GM23338 (cell line): ENCODE results near the gene IQSEC3.

Experiments
- CREB1 ChIP-seq: fragments of 250-450 bp; sonication (Bioruptor Pico); IDR thresholded peaks from 2 replicates; pipeline ENCODE4 v1.5.0; 2020; ENCODE audit warnings: low read depth, mild to moderate bottlenecking, moderate library complexity
- EZH2 ChIP-seq: fragments of 200-600 bp; sonication (generic); IDR thresholded peaks from one replicate; pipeline ENCODE4 v1.8.0; 2017; ENCODE audit warnings: antibody characterized with exemption, mild to moderate bottlenecking, low read depth; ENCODE audit not compliant: unreplicated experiment
- EZH2phosphoT487 ChIP-seq: fragments of 200-600 bp; sonication (generic); IDR thresholded peaks from one replicate; pipeline ENCODE4 v1.8.1; 2018; ENCODE audit warnings: antibody characterized with exemption; ENCODE audit not compliant: unreplicated experiment
- JUNB ChIP-seq: IDR thresholded peaks from one replicate; pipeline ENCODE4 v1.6.1; 2016; ENCODE audit warnings: antibody characterized with exemption; ENCODE audit not compliant: unreplicated experiment
- NANOG ChIP-seq: IDR thresholded peaks from 2 replicates; pipeline ENCODE4 v1.6.1; 2016; ENCODE audit warnings: antibody characterized with exemption, borderline replicate concordance
- POLR2AphosphoS5 ChIP-seq: IDR thresholded peaks from 2 replicates; pipeline ENCODE4 v1.6.1; 2016; ENCODE audit warnings: antibody characterized with exemption, low read depth
- REST ChIP-seq: IDR thresholded peaks from one replicate; pipeline ENCODE4 v1.6.1; 2018; ENCODE audit warnings: antibody characterized with exemption; ENCODE audit not compliant: unreplicated experiment
- STAT1 ChIP-seq: IDR thresholded peaks from one replicate; pipeline ENCODE4 v1.6.1; 2016; ENCODE audit warnings: antibody characterized with exemption; ENCODE audit not compliant: unreplicated experiment
- ZNF114 ChIP-seq: fragments of 250-450 bp; sonication (Bioruptor Pico); IDR thresholded peaks from 2 replicates; pipeline ENCODE4 v1.5.0; 2020; ENCODE audit warnings: mild to moderate bottlenecking, moderate library complexity
- ZNF331 ChIP-seq: fragments of 250-450 bp; sonication (Bioruptor Pico); IDR thresholded peaks from 2 replicates; pipeline ENCODE4 v1.5.0; 2020; ENCODE audit warnings: low read depth, mild to moderate bottlenecking, moderate library complexity
- TF ChIP-seq, protein P1 (sequence below), 2 experiments: fragments of 200-600 bp in 1 of 2; sonication (generic) in 1 of 2; conservative IDR thresholded peaks; 2 replicates each; pipeline versions ENCODE4 v1.5.1 to v1.6.1; 2016 to 2017; ENCODE audit warnings: antibody characterized with exemption in 2 of 2, low read depth in 2 of 2, mild to moderate bottlenecking in 2 of 2, moderate library complexity in 1 of 2
- TF ChIP-seq, protein P2 (sequence below): IDR thresholded peaks from 2 replicates; pipeline ENCODE4 v1.6.1; 2016; ENCODE audit warnings: antibody characterized with exemption

DNA sequence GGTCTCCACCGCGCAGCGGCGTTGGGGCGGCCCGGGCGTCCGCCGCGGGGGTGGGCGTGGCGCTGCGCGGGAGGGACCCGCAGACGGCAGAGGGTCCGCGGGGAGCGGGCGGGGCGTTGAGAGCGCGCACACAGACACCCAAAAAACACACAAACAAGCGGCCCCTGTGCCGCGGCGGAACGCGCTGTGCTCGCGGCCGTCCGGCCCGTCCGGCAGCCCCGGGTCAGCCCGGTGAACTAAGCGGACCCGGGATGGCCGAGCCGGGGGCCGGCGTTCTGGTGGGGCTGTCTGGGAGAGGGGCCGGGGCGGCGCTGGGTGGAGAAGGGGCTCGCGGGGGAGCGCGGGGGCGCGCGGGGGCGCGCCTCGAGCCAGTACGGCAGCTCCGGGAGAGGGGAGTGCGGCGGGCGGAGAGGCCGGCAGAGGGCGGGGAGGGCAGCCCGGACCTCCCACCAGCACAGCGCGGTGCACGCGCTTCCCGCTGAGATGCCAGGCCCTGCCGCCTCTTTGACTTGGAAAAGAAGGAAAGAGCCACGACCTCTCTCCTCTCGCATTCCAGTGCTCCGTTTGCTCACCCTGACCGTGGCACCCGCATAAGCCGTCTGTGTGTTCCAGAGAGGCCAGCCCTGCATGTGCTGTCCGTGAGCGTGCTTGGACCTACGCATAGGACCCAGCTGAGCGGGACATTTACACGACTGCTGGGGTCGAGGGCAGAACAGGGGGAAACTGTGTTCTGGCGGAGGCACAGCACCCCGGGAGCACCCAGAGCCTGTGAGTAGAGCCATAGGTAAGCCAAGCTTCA, 137.1 kb downstream of the IQSEC3 start:
- TF ChIP-seq, protein P1, sequence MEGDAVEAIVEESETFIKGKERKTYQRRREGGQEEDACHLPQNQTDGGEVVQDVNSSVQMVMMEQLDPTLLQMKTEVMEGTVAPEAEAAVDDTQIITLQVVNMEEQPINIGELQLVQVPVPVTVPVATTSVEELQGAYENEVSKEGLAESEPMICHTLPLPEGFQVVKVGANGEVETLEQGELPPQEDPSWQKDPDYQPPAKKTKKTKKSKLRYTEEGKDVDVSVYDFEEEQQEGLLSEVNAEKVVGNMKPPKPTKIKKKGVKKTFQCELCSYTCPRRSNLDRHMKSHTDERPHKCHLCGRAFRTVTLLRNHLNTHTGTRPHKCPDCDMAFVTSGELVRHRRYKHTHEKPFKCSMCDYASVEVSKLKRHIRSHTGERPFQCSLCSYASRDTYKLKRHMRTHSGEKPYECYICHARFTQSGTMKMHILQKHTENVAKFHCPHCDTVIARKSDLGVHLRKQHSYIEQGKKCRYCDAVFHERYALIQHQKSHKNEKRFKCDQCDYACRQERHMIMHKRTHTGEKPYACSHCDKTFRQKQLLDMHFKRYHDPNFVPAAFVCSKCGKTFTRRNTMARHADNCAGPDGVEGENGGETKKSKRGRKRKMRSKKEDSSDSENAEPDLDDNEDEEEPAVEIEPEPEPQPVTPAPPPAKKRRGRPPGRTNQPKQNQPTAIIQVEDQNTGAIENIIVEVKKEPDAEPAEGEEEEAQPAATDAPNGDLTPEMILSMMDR (conservative IDR thresholded peaks at IDR 0.05; ENCODE audit: low read depth in 2 of 2) = peak in 1 of 2 experiments; percentile 10; a peak in 1 of 4 replicates
- no peak for TF ChIP-seq CREB1
- no peak for TF ChIP-seq REST
- TF ChIP-seq POLR2AphosphoS5 = no peak
- no peak for TF ChIP-seq EZH2
- TF ChIP-seq, protein P2, sequence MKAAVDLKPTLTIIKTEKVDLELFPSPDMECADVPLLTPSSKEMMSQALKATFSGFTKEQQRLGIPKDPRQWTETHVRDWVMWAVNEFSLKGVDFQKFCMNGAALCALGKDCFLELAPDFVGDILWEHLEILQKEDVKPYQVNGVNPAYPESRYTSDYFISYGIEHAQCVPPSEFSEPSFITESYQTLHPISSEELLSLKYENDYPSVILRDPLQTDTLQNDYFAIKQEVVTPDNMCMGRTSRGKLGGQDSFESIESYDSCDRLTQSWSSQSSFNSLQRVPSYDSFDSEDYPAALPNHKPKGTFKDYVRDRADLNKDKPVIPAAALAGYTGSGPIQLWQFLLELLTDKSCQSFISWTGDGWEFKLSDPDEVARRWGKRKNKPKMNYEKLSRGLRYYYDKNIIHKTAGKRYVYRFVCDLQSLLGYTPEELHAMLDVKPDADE = no peak; the same call in 1 of the 2 replicates
- no peak for TF ChIP-seq EZH2phosphoT487
- TF ChIP-seq NANOG = no peak
- TF ChIP-seq JUNB = no peak
- TF ChIP-seq STAT1 = no peak
- TF ChIP-seq ZNF331 (CRISPR knock-in tag) = no peak
- TF ChIP-seq ZNF114 (CRISPR knock-in tag) = no peak
